ENCODE data around the gene TEKT4.
"Not testable (repeated sequence)": the region's sequence is repeated elsewhere in the genome, so short reads cannot be mapped to it uniquely, and the experiment has no call there.

DNA sequence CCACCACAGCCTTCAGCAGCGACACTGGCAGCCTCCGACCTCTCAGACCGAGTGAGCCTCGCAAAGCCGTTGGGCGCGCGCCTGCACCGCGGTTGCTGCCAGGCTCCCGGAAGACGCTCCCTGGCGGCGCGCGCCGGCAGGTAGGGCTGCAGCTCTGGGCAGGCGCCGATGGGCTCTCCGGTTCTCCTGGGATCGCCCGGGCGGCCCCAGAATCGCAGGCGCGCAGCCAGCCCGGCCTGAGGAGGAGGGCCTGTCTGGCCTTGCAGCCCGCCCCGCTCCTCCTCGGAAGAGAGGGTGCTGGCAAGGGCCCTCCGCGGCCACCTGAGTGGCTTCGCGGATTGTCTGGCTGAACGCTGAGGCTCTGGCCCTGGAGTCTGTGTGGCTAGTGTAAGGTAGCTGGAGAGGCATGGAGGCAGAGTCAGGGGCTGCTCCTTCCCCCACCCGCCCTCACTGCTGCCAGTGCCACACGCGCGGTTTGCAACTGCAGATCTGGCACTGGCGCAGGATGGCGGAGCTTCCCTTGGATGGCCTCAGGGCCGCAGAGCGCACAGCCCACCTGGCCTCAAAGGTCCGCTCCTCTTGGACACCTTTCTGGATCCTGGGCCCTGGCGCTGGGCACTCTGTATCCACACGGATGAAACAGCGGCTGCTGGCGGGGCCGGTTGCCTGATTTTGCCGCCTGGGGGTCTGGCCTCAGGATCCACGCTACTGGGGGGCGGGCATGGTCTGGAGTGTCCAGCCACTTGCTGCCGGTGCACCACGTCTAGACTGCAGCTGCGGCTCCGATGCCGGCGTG lies 13.7 kb upstream of the TEKT4 start:
- TF ChIP-seq MLX (CRISPR knock-in tag; IDR thresholded peaks at IDR 0.05); CREB1 (CRISPR knock-in tag; IDR thresholded peaks at IDR 0.05); SP1 (CRISPR knock-in tag; conservative IDR thresholded peaks at IDR 0.05); ETV6 (CRISPR knock-in tag; IDR thresholded peaks at IDR 0.05); TCF7 (CRISPR knock-in tag; IDR thresholded peaks at IDR 0.05; ENCODE audit: low read depth); ATF6 (CRISPR knock-in tag; IDR thresholded peaks at IDR 0.05); MXD4 (CRISPR knock-in tag; IDR thresholded peaks at IDR 0.05; ENCODE audit: borderline replicate concordance): not testable (repeated sequence)
- TF ChIP-seq, protein P1, sequence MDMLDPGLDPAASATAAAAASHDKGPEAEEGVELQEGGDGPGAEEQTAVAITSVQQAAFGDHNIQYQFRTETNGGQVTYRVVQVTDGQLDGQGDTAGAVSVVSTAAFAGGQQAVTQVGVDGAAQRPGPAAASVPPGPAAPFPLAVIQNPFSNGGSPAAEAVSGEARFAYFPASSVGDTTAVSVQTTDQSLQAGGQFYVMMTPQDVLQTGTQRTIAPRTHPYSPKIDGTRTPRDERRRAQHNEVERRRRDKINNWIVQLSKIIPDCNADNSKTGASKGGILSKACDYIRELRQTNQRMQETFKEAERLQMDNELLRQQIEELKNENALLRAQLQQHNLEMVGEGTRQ (CRISPR knock-in tag; IDR thresholded peaks at IDR 0.05) = not testable (repeated sequence)
- TF ChIP-seq, protein P2, sequence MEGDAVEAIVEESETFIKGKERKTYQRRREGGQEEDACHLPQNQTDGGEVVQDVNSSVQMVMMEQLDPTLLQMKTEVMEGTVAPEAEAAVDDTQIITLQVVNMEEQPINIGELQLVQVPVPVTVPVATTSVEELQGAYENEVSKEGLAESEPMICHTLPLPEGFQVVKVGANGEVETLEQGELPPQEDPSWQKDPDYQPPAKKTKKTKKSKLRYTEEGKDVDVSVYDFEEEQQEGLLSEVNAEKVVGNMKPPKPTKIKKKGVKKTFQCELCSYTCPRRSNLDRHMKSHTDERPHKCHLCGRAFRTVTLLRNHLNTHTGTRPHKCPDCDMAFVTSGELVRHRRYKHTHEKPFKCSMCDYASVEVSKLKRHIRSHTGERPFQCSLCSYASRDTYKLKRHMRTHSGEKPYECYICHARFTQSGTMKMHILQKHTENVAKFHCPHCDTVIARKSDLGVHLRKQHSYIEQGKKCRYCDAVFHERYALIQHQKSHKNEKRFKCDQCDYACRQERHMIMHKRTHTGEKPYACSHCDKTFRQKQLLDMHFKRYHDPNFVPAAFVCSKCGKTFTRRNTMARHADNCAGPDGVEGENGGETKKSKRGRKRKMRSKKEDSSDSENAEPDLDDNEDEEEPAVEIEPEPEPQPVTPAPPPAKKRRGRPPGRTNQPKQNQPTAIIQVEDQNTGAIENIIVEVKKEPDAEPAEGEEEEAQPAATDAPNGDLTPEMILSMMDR (IDR thresholded peaks at IDR 0.05) = not testable (repeated sequence)
